Stimulated activated CD8-positive, alpha-beta memory T cell treated with anti-CD3 and anti-CD28 coated beads, Interleukin-15, amount 100 ng/mL, for 1 hour (primary cell): ENCODE measurements around the gene SAFB2.
"Not testable (repeated sequence)": the region's sequence is repeated elsewhere in the genome, so short reads cannot be mapped to it uniquely, and the experiment has no call there.

Source experiments
- DNase-seq: peaks from one replicate; pipeline ENCODE4 v3.0.0-alpha.2; 2020; ENCODE audit warnings: low read depth

SAFB2 gene

GRCh38 chr19:5632241-5632612, 9.7 kb upstream of the SAFB2 start:
- DNase-seq = no peak

- no peak for DNase-seq
Measured at GRCh38 chr19:5631567-5632240, 9.1 kb upstream of the SAFB2 start.

GRCh38 chr19:5628919-5629481, 6.4 kb upstream of the SAFB2 start:
- DNase-seq = no peak

- no peak for DNase-seq
Measured at GRCh38 chr19:5628461-5628860, 5.9 kb upstream of the SAFB2 start.

GRCh38 chr19:5627395-5627904, 4.9 kb upstream of the SAFB2 start:
- no peak for DNase-seq

GRCh38 chr19:5625641-5626040, 3.1 kb upstream of the SAFB2 start:
- no peak for DNase-seq

GRCh38 chr19:5624741-5625278, 2.2 kb upstream of the SAFB2 start:
- no peak for DNase-seq

- DNase-seq = no peak
Measured at GRCh38 chr19:5624018-5624663, 1.6 kb upstream of the SAFB2 start.

GRCh38 chr19:5623397-5624017, 931 bp upstream of the SAFB2 start:
- DNase-seq = no peak

GRCh38 chr19:5621945-5622464, 571 bp downstream of the SAFB2 start:
- no peak for DNase-seq

- no peak for DNase-seq
Measured at GRCh38 chr19:5621311-5621944, 1.1 kb downstream of the SAFB2 start.

- DNase-seq = no peak
Measured at GRCh38 chr19:5619946-5620345, 2.6 kb downstream of the SAFB2 start.

GRCh38 chr19:5618591-5618990, 4.0 kb downstream of the SAFB2 start:
- DNase-seq = no peak

- no peak for DNase-seq
Measured at GRCh38 chr19:5617080-5617479, 5.5 kb downstream of the SAFB2 start.

GRCh38 chr19:5615756-5616327, 6.7 kb downstream of the SAFB2 start:
- no peak for DNase-seq

GRCh38 chr19:5612891-5613865, 9.4 kb downstream of the SAFB2 start:
- DNase-seq = no peak

- DNase-seq = no peak
Measured at GRCh38 chr19:5609881-5610448, 12.6 kb downstream of the SAFB2 start.

- DNase-seq = not testable (repeated sequence)
Measured at GRCh38 chr19:5608766-5609165, 13.8 kb downstream of the SAFB2 start.

GRCh38 chr19:5608291-5608690, 14.3 kb downstream of the SAFB2 start:
- DNase-seq = no peak
